GM18507 (cell line): ENCODE measurements around the gene TMBIM4.
A peak's percentile ranks its signal among the peaks of the same experiment; 100 is the strongest.
"Not testable (repeated sequence)": the region's sequence is repeated elsewhere in the genome, so short reads cannot be mapped to it uniquely, and the experiment has no call there.

Source experiments
- DNase-seq: peaks from one replicate; pipeline ENCODE4 v3.0.0; 2011; ENCODE audit warnings: low read depth; ENCODE audit not compliant: insufficient read length; ENCODE audit errors: extremely low spot score
- FAIRE-seq: peaks from 2 replicates; lab custom pipeline; 2011; peaks lifted over from hg19 to GRCh38; lab: Jason Lieb, UNC

Gene TMBIM4

GRCh38 chr12:66187821-66188220 is 18.0 kb upstream of the TMBIM4 start:
- DNase-seq = no peak
- FAIRE-seq = no peak

- DNase-seq (no peak), FAIRE-seq (no peak)
Observed at GRCh38 chr12:66187036-66187435, 17.2 kb upstream of the TMBIM4 start.

- DNase-seq, FAIRE-seq: not testable (repeated sequence)
Observed at GRCh38 chr12:66184822-66185221, 15.0 kb upstream of the TMBIM4 start.

- DNase-seq (no peak), FAIRE-seq (no peak)
Observed at GRCh38 chr12:66182956-66183355, 13.2 kb upstream of the TMBIM4 start.

GRCh38 chr12:66176105-66176900 is 6.5 kb upstream of the TMBIM4 start:
- FAIRE-seq (no peak), DNase-seq (no peak)

GRCh38 chr12:66174391-66175325 is 4.9 kb upstream of the TMBIM4 start:
- not testable (repeated sequence) for FAIRE-seq, DNase-seq

- FAIRE-seq = no peak
- no peak for DNase-seq
Observed at GRCh38 chr12:66170606-66171005, 810 bp upstream of the TMBIM4 start.

- FAIRE-seq (peak; percentile 18), DNase-seq (no peak)
Observed at GRCh38 chr12:66168410-66168809, 1.4 kb downstream of the TMBIM4 start.

GRCh38 chr12:66166561-66166960 is 3.2 kb downstream of the TMBIM4 start:
- FAIRE-seq = no peak
- no peak for DNase-seq

GRCh38 chr12:66165141-66165540 is 4.7 kb downstream of the TMBIM4 start:
- no peak for FAIRE-seq
- no peak for DNase-seq

GRCh38 chr12:66164349-66164821 is 5.4 kb downstream of the TMBIM4 start:
- FAIRE-seq (no peak), DNase-seq (no peak)

- FAIRE-seq (no peak), DNase-seq (no peak)
Observed at GRCh38 chr12:66163289-66163688, 6.5 kb downstream of the TMBIM4 start.

- DNase-seq (no peak), FAIRE-seq (no peak)
Observed at GRCh38 chr12:66162701-66163100, 7.1 kb downstream of the TMBIM4 start.

GRCh38 chr12:66160704-66161103 is 9.1 kb downstream of the TMBIM4 start:
- no peak for FAIRE-seq
- DNase-seq = no peak

- no peak for DNase-seq
- FAIRE-seq = no peak
Observed at GRCh38 chr12:66159123-66159522, 10.7 kb downstream of the TMBIM4 start.

GRCh38 chr12:66156654-66157053 is 13.1 kb downstream of the TMBIM4 start:
- FAIRE-seq (peak; percentile 5), DNase-seq (no peak)

GRCh38 chr12:66154776-66155175 is 15.0 kb downstream of the TMBIM4 start:
- DNase-seq (no peak), FAIRE-seq (no peak)

GRCh38 chr12:66152732-66153131 is 17.1 kb downstream of the TMBIM4 start:
- no peak for DNase-seq
- no peak for FAIRE-seq

GRCh38 chr12:66149702-66150398 is 19.9 kb downstream of the TMBIM4 start:
- FAIRE-seq = no peak

More at GRCh38 chr12:66149702-66150398, 19.9 kb downstream of the TMBIM4 start:
- no peak for DNase-seq
